Smooth muscle cell (in vitro differentiated cells): ENCODE data around the gene LBX2. TPM values are rescaled to one million over a fixed set of nuclear protein-coding genes. Genes with fewer than 3 reads are reported as not detected.

ENCODE experiments used
- DNase-seq: peaks from one replicate; lab custom pipeline; 2025; ENCODE audit not compliant: unreplicated experiment; lab: John Stamatoyannopoulos, UW
- H2AFZ ChIP-seq: fragments of 200-600 bp; sonication (generic); 2 replicates; pipeline ENCODE4 v1.6.0; 2016; ENCODE audit warnings: antibody characterized with exemption, low read depth, mild to moderate bottlenecking
- H3F3A ChIP-seq: fragments of 200-600 bp; sonication (generic); 2 replicates; pipeline ENCODE4 v1.6.0; 2017; ENCODE audit warnings: antibody characterized with exemption, low read depth
- H3K27ac ChIP-seq: fragments of 200-600 bp; sonication (generic); 2 replicates; pipeline ENCODE4 v1.5.1; 2016; ENCODE audit warnings: low read depth, mild to moderate bottlenecking
- H3K27me3 ChIP-seq: fragments of 200-600 bp; sonication (generic); 2 replicates; pipeline ENCODE4 v1.6.1; 2016; ENCODE audit warnings: low read depth, mild to moderate bottlenecking
- H3K36me3 ChIP-seq: fragments of 200-600 bp; sonication (generic); 2 replicates; pipeline ENCODE4 v1.5.1; 2016; ENCODE audit warnings: low read depth
- H3K4me1 ChIP-seq: fragments of 200-600 bp; sonication (generic); 2 replicates; pipeline ENCODE4 v1.5.1; 2016; ENCODE audit warnings: low read depth
- H3K4me2 ChIP-seq: fragments of 200-600 bp; sonication (generic); 2 replicates; pipeline ENCODE4 v1.6.0; 2016; ENCODE audit warnings: mild to moderate bottlenecking
- H3K4me3 ChIP-seq: fragments of 200-600 bp; sonication (generic); 2 replicates; pipeline ENCODE4 v1.5.1; 2016; ENCODE audit warnings: mild to moderate bottlenecking
- H3K79me2 ChIP-seq: fragments of 200-600 bp; sonication (generic); 2 replicates; pipeline ENCODE4 v1.6.0; 2016; ENCODE audit warnings: low read depth, mild to moderate bottlenecking
- H3K9ac ChIP-seq: fragments of 200-600 bp; sonication (generic); 2 replicates; pipeline ENCODE4 v1.6.0; 2016; ENCODE audit warnings: low read depth
- H3K9me3 ChIP-seq: fragments of 200-600 bp; sonication (generic); replicated peaks from 2 replicates; pipeline ENCODE4 v1.5.1; 2016; ENCODE audit warnings: low read depth
- H4K20me1 ChIP-seq: fragments of 200-600 bp; sonication (generic); 2 replicates; pipeline ENCODE4 v1.6.0; 2016; ENCODE audit warnings: low read depth
- CTCF ChIP-seq: fragments of 200-600 bp; sonication (generic); IDR thresholded peaks from 2 replicates; pipeline ENCODE4 v1.5.1; 2017; ENCODE audit warnings: borderline replicate concordance, mild to moderate bottlenecking, antibody characterized with exemption; ENCODE audit not compliant: insufficient read depth, poor library complexity, severe bottlenecking
- WGBS: methylation state at CpG from one replicate; pipeline ENCODE4 v1.1.7; 2016; ENCODE audit warnings: low lambda C conversion rate; 5-methylcytosine and 5-hydroxymethylcytosine counted together
- polyA plus RNA-seq: library from polyadenylated mRNA; unstranded; fragments of >200 nt; fragmentation: Nextera tagmentation; extraction: Ambion mirVana; gene quantifications from 2 replicates; pipeline ENCODE4 v1.2.1, GENCODE V29; 2016
- total RNA-seq: library from RNA; depleted of rRNA; stranded (reverse); fragments of >200 nt; gene quantifications from 2 replicates; pipeline ENCODE4 v1.2.3, GENCODE V29; 2014

Gene LBX2
- total and polyA plus RNA-seq, 2 experiments from 2014 or later: 1.5 to 2.4 TPM

DNA sequence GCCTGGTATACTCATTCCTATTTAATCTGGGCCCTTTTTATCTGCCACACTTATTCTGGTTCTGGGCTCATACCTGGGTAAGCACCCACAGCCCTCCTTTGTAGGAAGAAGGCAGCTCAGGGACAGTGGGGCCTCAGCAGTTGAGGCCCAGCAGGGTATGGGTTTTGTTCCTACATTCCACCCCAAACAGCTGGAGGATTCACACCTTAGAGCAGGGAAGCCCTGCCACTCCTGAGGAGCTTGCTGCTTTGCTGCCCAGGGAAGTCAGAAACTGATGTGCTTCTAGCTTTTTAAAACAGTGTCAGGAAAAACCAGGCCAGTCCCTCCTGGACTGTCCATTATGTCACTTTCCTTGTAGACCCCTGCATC is 1.2 kb upstream of the LBX2 start:
- Histone ChIP-seq H3K4me3 (no peak overlapping the region), H3K9ac (no peak overlapping the region), H3K79me2 (peaks cover 8% of the 10 kb centered on the region), H3K27ac (no peak overlapping the region), H3K27me3 (peaks cover 49% of the 10 kb centered on the region), H2AFZ (no peak overlapping the region), H3K36me3 (no peaks in the 10 kb centered on the region), H3K4me2 (no peak overlapping the region), H4K20me1 (no peaks in the 10 kb centered on the region), H3K4me1 (peaks cover 27% of the 10 kb centered on the region), H3F3A (peaks cover 10% of the 10 kb centered on the region), H3K9me3 (no peaks in the 10 kb centered on the region)
- DNase-seq: no peak
- TF ChIP-seq CTCF: no peak

DNA sequence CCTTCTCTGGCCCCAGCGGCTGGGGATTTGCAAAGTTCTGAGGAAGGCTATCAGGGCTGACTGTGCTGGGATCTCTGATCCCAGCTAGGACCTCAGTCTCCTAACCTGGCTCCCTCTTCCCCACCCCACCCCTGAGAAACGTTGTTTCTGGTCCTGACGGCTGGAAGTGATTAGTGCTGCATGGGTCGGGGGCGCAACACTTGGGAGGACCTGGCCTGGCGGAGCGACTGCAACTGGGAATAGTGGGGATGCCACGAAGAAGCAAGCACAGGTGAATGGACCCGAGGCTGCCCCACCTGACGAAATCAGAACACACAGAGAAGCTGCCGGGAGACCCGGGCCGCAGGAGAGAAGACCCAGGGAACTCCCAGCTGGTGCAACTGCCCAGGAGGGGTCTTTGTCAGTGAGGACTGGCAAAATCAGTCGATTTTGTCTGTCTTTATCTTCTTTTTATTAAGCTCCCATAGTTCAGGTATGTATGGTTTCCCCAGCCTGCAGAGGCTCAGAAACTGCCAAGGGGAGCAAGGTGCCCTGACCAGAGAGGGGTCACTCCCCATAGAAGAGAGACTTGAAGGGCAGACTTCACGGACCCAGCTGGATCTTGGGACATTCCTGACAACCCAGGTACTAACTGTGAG is 656 bp upstream of the LBX2 start:
- Histone ChIP-seq H3F3A (peaks cover 10% of the 10 kb centered on the region), H4K20me1 (no peaks in the 10 kb centered on the region), H3K27ac (no peak overlapping the region), H3K79me2 (peaks cover 4% of the 10 kb centered on the region), H3K27me3 (peaks cover 49% of the 10 kb centered on the region), H3K9ac (no peak overlapping the region), H3K4me1 (peaks cover 27% of the 10 kb centered on the region), H3K4me2 (peak overlapping the region; percentile 88), H3K9me3 (no peaks in the 10 kb centered on the region), H3K4me3 (peak overlapping the region; percentile 46), H3K36me3 (no peaks in the 10 kb centered on the region), H2AFZ (no peak overlapping the region)
- no peak for TF ChIP-seq CTCF
- no peak for DNase-seq
- 32% methylated on average over 13 of the region's 15 CpGs for WGBS

GRCh38 chr2:74498500-74499266 is 720 bp downstream of the LBX2 start:
- H3K4me2 ChIP-seq: peak overlapping the region; percentile 88
- no peaks in the 10 kb centered on the region for H3K79me2 ChIP-seq
- no peaks in the 10 kb centered on the region for H3K36me3 ChIP-seq
- 2% methylated on average over 41 of the region's 41 CpGs for WGBS
- no peak overlapping the region for H2AFZ ChIP-seq
- H3K9me3 ChIP-seq: no peaks in the 10 kb centered on the region
- H3K9ac ChIP-seq: no peak overlapping the region
- H4K20me1 ChIP-seq: no peaks in the 10 kb centered on the region
- H3K4me3 ChIP-seq: peak overlapping the region; percentile 46
- no peak for DNase-seq
- peaks cover 27% of the 10 kb centered on the region for H3K4me1 ChIP-seq
- H3K27me3 ChIP-seq: peaks cover 49% of the 10 kb centered on the region
- no peak overlapping the region for H3K27ac ChIP-seq
- no peak for TF ChIP-seq CTCF
- peaks cover 5% of the 10 kb centered on the region for H3F3A ChIP-seq
